Cardiac muscle cell (in vitro differentiated cells and primary cell): ENCODE data around the gene A4GALT. TPM values are rescaled to one million over a fixed set of nuclear protein-coding genes. Genes with fewer than 3 reads are reported as not detected.

ENCODE experiments used
- DNase-seq, 2 donors: peaks; one replicate each; pipeline versions ENCODE4 v3.0.0 to v3.0.0-alpha.2; 2010 to 2017; ENCODE audit warnings: low read depth in 1 of 2, low spot score in 1 of 2
- H3K27ac ChIP-seq: fragments of 200-600 bp; sonication (generic); 2 replicates; pipeline ENCODE4 v1.5.1; 2016
- H3K27me3 ChIP-seq: fragments of 200-600 bp; sonication (generic); 2 replicates; pipeline ENCODE4 v1.6.0; 2016; ENCODE audit warnings: control low read depth
- H3K36me3 ChIP-seq: fragments of 200-600 bp; sonication (generic); 2 replicates; pipeline ENCODE4 v1.5.1; 2016; ENCODE audit warnings: control low read depth
- H3K4me1 ChIP-seq: fragments of 200-600 bp; sonication (generic); 2 replicates; pipeline ENCODE4 v1.8.1; 2017; ENCODE audit warnings: low read depth, mild to moderate bottlenecking, mixed run types
- H3K4me3 ChIP-seq: fragments of 200-600 bp; sonication (generic); 2 replicates; pipeline ENCODE4 v1.5.1; 2016; ENCODE audit warnings: mild to moderate bottlenecking
- H3K9me3 ChIP-seq: fragments of 200-600 bp; sonication (generic); 2 replicates; pipeline ENCODE4 v1.5.1; 2017; ENCODE audit warnings: low read depth, mild to moderate bottlenecking, control low read depth
- polyA plus RNA-seq: library from polyadenylated mRNA; unstranded; fragments of >200 nt; fragmentation: Nextera tagmentation; extraction: Ambion mirVana; gene quantifications from 2 replicates; pipeline ENCODE4 v1.2.1, GENCODE V29; 2016
- total RNA-seq: library from RNA; depleted of rRNA; stranded (reverse); fragments of >200 nt; gene quantifications from 2 replicates; pipeline ENCODE4 v1.2.3, GENCODE V29; 2016
- TF ChIP-seq, protein P1 (sequence below): IDR thresholded peaks from 2 replicates; pipeline ENCODE4 v1.5.1; 2012; ENCODE audit warnings: low read depth, mild to moderate bottlenecking, low read length

The A4GALT gene
- total and polyA plus RNA-seq, 2 experiments from 2014 or later: 15.1 to 26.1 TPM

DNA sequence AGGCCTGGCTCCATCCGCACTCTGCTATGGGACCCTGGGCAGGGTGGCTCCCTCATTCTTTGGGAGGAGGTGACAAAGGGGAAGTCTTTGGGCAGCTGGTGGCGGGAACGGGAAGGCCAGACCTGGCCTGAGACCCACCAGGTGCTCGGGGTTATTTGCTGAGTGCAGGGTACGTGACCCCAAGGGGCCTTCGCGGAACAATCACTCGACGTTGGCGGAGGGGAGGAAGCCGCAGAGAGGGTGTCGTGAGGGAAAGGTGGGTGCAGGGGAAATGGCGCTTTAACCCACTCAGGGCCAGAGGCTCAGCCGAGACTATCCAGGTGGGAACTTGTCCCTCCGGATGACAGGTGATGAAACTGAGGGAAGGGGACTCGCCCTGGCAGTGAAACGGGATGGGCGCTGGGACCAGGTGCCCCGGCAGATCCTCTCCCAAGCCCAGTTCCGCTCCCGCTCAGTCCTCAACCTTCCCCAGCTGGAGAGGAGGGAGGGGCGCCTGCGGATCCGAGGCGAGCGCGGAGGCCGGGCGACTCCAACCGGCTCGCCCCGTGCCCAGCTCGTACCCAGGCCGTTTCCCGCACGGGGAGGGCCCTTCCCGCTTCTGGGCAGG is 911 bp downstream of the A4GALT start:
- TF ChIP-seq, protein P1, sequence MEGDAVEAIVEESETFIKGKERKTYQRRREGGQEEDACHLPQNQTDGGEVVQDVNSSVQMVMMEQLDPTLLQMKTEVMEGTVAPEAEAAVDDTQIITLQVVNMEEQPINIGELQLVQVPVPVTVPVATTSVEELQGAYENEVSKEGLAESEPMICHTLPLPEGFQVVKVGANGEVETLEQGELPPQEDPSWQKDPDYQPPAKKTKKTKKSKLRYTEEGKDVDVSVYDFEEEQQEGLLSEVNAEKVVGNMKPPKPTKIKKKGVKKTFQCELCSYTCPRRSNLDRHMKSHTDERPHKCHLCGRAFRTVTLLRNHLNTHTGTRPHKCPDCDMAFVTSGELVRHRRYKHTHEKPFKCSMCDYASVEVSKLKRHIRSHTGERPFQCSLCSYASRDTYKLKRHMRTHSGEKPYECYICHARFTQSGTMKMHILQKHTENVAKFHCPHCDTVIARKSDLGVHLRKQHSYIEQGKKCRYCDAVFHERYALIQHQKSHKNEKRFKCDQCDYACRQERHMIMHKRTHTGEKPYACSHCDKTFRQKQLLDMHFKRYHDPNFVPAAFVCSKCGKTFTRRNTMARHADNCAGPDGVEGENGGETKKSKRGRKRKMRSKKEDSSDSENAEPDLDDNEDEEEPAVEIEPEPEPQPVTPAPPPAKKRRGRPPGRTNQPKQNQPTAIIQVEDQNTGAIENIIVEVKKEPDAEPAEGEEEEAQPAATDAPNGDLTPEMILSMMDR: no peak
- Histone ChIP-seq H3K27me3 (peaks cover 57% of the 10 kb centered on the region), H3K9me3 (no peaks in the 10 kb centered on the region), H3K4me1 (peaks cover 7% of the 10 kb centered on the region), H3K36me3 (no peaks in the 10 kb centered on the region), H3K4me3 (peak overlapping the region; percentile 90), H3K27ac (no peak overlapping the region)
- no peak for DNase-seq

DNA sequence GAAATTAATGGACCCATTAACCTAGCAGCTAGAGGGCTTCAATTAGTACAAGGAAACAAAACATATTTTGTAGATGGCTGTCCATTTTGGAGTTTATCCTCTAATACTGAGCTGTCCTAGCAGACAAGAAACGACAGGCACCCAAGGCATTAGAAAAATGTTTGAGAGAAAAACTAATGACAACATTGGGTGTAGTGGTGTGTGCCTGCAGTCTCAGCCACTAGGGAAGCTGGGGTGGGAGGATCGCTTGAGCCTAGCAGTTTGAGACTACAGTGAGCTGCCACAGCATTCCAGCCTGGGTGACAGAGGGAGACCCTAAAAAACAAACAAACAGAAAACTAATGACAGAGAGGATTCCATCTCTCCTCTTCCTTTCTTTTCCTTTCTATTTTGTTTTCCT is 1.5 kb downstream of the A4GALT start:
- no peak overlapping the region for H3K27ac ChIP-seq
- H3K4me3 ChIP-seq: no peak overlapping the region
- peaks cover 55% of the 10 kb centered on the region for H3K27me3 ChIP-seq
- no peaks in the 10 kb centered on the region for H3K9me3 ChIP-seq
- DNase-seq: peak in 1 of 2 donors; percentile 14
- TF ChIP-seq, protein P1: no peak
- peaks cover 7% of the 10 kb centered on the region for H3K4me1 ChIP-seq
- no peaks in the 10 kb centered on the region for H3K36me3 ChIP-seq

DNA sequence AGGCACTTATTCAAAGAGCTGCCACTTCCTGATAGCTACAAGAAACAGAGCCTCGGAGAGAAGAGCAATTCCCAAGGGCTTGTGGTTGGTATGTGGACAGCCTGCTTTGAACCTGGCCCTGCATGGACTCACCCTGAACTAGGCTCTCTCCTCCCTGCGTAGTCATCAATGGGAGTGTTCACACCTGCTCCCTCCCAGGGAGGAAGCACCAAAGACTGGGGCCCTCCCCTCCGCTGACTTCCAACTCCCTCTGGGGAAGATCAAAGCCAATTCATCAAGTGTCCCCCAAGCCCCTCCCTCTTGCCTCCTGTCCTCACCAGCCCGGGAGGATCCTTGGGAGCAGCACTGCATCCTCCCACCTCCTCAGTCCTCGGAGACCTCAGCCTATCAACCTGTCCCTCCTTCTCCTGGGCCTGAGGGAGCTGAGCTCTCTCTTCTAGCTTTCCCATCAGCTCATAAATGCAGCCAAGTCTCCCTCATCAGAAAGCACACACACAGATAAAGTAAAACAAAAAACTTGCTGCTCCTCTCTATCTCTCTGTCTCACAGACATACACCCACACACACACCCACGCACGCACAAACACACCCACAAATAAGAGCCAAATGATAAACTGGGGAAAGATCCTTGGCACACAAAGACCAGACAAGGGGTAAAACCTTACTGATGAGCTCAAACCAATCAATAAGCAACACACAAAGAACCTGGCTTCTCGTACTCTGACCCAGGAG is 3.3 kb downstream of the A4GALT start:
- TF ChIP-seq, protein P1: no peak
- Histone ChIP-seq H3K4me3 (no peak overlapping the region), H3K9me3 (no peaks in the 10 kb centered on the region), H3K27ac (no peak overlapping the region), H3K27me3 (peaks cover 38% of the 10 kb centered on the region), H3K4me1 (peaks cover 7% of the 10 kb centered on the region), H3K36me3 (no peaks in the 10 kb centered on the region)
- DNase-seq: peak; percentile 19 to 34

DNA sequence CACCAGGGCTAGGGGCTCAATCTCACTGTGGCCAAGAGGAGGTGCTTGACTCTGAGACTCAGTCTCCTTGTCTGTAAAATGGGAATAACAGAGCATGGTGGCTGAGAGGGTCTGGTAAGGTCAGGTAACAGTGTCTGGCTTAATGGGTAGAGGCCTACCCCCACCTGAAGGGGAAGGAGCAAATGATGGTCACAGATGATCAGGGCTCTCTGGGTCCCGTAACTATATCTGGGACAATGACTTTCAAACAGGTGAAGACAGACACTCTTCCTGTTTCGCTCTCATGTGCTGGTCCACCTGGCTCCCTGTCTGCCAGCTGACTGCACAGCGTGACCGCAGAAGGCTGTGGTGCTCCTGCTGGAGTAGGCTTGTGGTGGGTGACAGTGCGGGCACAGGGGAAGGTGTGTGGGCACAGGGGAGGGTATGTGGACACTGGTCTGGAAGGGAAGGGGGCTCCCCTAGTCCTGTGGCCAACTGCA is 4.0 kb downstream of the A4GALT start:
- TF ChIP-seq, protein P1: no peak
- Histone ChIP-seq H3K36me3 (no peaks in the 10 kb centered on the region), H3K9me3 (no peaks in the 10 kb centered on the region), H3K27ac (no peak overlapping the region), H3K4me3 (no peak overlapping the region), H3K4me1 (peaks cover 7% of the 10 kb centered on the region), H3K27me3 (peaks cover 33% of the 10 kb centered on the region)
- no peak for DNase-seq

DNA sequence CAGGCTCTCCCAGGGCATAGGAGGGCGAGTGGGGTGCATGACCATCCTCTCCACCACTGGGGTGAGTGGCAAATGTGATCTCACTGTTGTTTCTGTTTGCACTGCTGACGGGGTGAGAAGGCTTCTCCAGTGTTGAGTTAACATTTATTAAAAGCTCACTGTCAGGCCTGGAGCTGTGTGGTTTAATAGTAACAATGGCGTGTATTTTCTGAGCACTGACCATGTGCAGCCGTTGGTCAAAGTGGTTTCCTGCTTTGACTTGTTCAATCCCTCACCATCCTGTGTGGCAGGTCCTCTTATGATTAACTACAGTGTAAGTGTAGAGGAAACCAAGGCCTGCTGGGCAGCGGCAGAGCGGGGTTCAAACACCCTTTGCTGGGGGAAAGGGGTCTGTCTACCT is 4.4 kb downstream of the A4GALT start:
- Histone ChIP-seq H3K4me1 (peaks cover 7% of the 10 kb centered on the region), H3K4me3 (no peak overlapping the region), H3K9me3 (no peaks in the 10 kb centered on the region), H3K27me3 (peaks cover 28% of the 10 kb centered on the region), H3K36me3 (no peaks in the 10 kb centered on the region), H3K27ac (no peak overlapping the region)
- DNase-seq: no peak
- TF ChIP-seq, protein P1: no peak
